ENCODE data around the gene HMCES. TPM values are rescaled to one million over a fixed set of nuclear protein-coding genes. Genes with fewer than 3 reads are reported as not detected.

HMCES gene
- 10 to 100 TPM; 58.2 to 62.2 TPM for total RNA-seq

GRCh38 chr3:129278439-129278965, at the start of gene HMCES:
HMCES (plus strand) TSS chr3:129278870; CDS start chr3:129279733, 863 bp downstream.
- ChIA-PET POLR2A (interaction anchor here (0.5 to 3.0 kb wide), 12 partner anchors 11 to 389 kb away, joined by 3 to 47 read pairs (median 3); partner anchors contain the start of gene RAB43), CTCF (interaction anchor here (0.7 to 2.4 kb wide), 6 partner anchors 13 to 262 kb away, joined by 3 to 17 read pairs (median 4); a partner anchor contains a TSS)
- H3K36me3 Mint-ChIP-seq (ENCODE audit: low read depth), result peaks cover 72% of the 10 kb centered on the region
- H3K4me1 Mint-ChIP-seq (ENCODE audit: low read depth), result peaks cover 60% of the 10 kb centered on the region
- H3K27ac Mint-ChIP-seq, result peak within 1 kb of the TSS; percentile 99
- peak; percentile 91 for ATAC-seq
- H3K27me3 Mint-ChIP-seq (ENCODE audit: low read depth), result no peaks in the 10 kb centered on the region
- H3K9me3 Mint-ChIP-seq (ENCODE audit: insufficient read depth), result no peaks in the 10 kb centered on the region
- H3K4me3 Mint-ChIP-seq, result peak within 1 kb of the TSS; percentile 98
- peak; percentile 96 for DNase-seq

DNA sequence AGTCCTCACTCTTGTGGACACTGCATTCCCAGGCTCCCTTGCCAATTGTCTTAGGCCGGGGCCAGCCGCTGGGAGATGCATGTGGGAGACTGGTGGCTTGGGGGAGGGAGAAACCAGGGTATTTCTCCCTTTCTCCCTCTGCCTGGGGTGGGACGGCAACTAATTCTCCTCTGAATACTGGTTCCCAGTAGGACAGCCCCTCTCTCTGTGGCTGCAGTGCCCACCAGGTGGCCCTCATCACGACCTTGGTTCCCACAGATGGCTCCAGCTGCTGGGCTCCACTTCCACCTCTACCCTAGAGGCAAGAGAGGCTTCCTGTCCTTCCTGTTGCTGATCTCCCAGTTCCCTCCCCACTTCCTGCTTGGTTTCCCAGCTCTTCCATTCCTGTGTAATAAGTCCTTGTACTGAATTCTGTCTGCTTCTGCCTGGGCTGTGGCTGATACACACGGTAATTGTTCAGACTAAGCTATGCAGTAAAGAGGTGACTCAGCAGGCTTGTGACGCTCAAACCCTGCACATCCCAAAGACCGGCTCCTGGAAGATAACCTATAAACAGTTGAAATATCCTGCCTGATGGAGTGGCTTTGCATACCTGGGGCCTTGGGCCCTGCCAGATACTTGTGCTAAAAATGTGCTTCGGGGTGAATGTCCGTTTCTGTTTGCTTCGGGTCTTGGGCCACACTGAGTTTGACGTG, 49.6 kb upstream of the HMCES start:
- no peak for DNase-seq
- Mint-ChIP-seq H3K4me1 (ENCODE audit: low read depth) (peaks cover 78% of the 10 kb centered on the region), H3K9me3 (ENCODE audit: insufficient read depth) (no peaks in the 10 kb centered on the region), H3K27ac (peak overlapping the region; percentile 62), H3K4me3 (no peak overlapping the region), H3K27me3 (ENCODE audit: low read depth) (no peaks in the 10 kb centered on the region), H3K36me3 (ENCODE audit: low read depth) (peaks cover 4% of the 10 kb centered on the region)
- ChIA-PET POLR2A (interaction anchor here (1.3 kb wide), 1 partner anchor 10 kb away, joined by 6 read pairs; no protein-coding TSS in a partner anchor), CTCF (interaction anchor here (0.6 to 1.1 kb wide), 2 partner anchors 9 to 17 kb away, joined by 3 read pairs; no protein-coding TSS in a partner anchor)
- ATAC-seq, result no peak

DNA sequence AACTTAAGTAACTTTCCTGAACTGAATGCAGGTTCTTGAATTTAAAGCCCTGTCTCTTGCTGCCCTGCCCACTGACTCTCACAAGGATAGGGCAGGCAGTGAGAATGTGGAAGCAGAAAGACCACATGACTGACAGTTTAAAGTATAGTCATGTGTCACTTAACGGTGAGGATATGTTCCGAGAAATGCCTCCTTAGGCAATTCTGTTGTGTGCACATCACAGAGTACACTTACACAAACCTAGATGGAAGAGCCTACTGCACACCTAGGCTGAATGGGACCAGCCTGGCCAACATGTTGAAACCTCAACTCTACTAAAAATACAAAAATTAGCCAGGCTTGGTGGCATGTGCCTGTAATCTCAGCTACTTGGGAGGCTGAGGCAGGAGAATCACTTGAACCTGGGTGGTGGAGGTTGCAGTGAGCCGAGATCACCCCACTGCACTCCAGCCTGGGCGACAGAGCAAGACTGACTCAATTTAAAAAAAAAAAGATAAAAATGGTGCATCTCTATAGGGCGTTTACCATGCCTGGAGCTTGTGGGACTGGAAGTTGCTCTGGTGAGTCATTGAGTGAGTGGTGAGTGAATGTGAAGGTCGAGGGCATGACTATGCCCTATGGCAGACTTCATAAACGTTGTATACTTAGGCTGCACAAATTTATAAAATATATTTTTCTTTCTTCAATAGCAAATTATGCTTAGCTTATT, 48.2 kb upstream of the HMCES start:
- CTCF ChIA-PET, result interaction anchor here (0.8 to 1.7 kb wide), 4 partner anchors 13 to 260 kb away, joined by 3 to 10 read pairs (median 5); no protein-coding TSS in a partner anchor
- H3K4me3 Mint-ChIP-seq, result peak overlapping the region; percentile 40

DNA sequence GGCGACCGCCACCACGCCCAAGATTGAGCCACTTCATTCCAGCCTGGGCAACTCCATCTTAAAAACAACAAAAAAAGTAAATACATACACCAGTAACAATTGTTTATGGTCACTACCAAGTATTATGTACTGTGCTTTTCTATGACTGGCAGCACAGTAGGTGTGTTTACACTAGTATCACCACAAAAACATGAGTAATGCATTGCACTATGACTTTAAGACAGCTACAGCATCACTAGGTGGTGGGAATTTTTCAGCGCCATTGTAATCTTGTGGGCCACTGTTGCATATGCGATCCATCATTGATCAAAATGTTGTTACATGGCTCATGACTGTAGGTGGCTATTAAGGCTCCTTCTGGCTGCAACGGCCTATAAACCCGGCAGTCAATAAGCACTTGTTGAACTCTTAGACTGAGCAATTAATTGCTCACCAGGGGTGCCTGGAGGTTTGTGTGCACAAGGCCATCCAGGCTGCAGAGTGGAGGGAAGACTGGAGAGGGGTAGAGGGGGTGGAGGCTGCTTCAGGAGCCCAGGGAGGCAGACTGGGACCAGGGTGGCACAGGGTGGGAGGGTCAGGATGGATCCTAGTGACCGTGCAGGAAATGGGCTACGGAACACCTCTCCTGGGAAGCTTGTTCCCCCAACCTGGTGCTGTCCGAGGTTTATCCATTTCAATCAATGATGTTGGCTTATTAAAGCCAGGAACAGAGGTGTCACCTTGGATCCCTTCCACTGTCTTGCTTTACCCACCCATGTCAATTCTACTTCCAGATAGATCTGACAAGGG, 47.1 kb upstream of the HMCES start:
- ATAC-seq, result no peak
- no peak overlapping the region for H3K4me3 Mint-ChIP-seq
- H3K36me3 Mint-ChIP-seq (ENCODE audit: low read depth), result peaks cover 11% of the 10 kb centered on the region
- ChIA-PET POLR2A (interaction anchor here (0.6 to 1.7 kb wide), 5 partner anchors 9 to 261 kb away, joined by 3 to 10 read pairs (median 4); partner anchors contain the start of gene CNBP), CTCF (interaction anchor here (1.0 to 1.7 kb wide), 3 partner anchors 12 to 261 kb away, joined by 3 to 10 read pairs (median 6); no protein-coding TSS in a partner anchor)
- H3K9me3 Mint-ChIP-seq (ENCODE audit: insufficient read depth), result no peaks in the 10 kb centered on the region
- peaks cover 80% of the 10 kb centered on the region for H3K4me1 Mint-ChIP-seq (ENCODE audit: low read depth)
- H3K27me3 Mint-ChIP-seq (ENCODE audit: low read depth), result no peaks in the 10 kb centered on the region
- DNase-seq, result no peak
- peak overlapping the region; percentile 57 for H3K27ac Mint-ChIP-seq

More for the DNA sequence above, 48.2 kb upstream of the HMCES start:
- Mint-ChIP-seq H3K9me3 (ENCODE audit: insufficient read depth) (no peaks in the 10 kb centered on the region), H3K36me3 (ENCODE audit: low read depth) (peaks cover 8% of the 10 kb centered on the region), H3K4me1 (ENCODE audit: low read depth) (peaks cover 82% of the 10 kb centered on the region), H3K27me3 (ENCODE audit: low read depth) (no peaks in the 10 kb centered on the region), H3K27ac (peak overlapping the region; percentile 71)
- ATAC-seq (peak; percentile 80), DNase-seq (peak; percentile 54)
- POLR2A ChIA-PET, result interaction anchor here (0.6 to 1.7 kb wide), 5 partner anchors 10 to 260 kb away, joined by 3 to 10 read pairs (median 4); partner anchors contain the start of gene CNBP

- Mint-ChIP-seq H3K4me1 (ENCODE audit: low read depth) (peaks cover 75% of the 10 kb centered on the region), H3K4me3 (peak overlapping the region; percentile 6), H3K27ac (peak overlapping the region; percentile 89), H3K9me3 (ENCODE audit: insufficient read depth) (no peaks in the 10 kb centered on the region), H3K36me3 (ENCODE audit: low read depth) (peaks cover 14% of the 10 kb centered on the region), H3K27me3 (ENCODE audit: low read depth) (no peaks in the 10 kb centered on the region)
- ChIA-PET POLR2A (interaction anchor here (0.5 to 1.4 kb wide), 3 partner anchors 35 to 112 kb away, joined by 3 to 7 read pairs (median 3); partner anchors contain the start of gene RAB43), CTCF (interaction anchor here (1.1 to 2.2 kb wide), 5 partner anchors 9 to 263 kb away, joined by 3 to 10 read pairs (median 4); no protein-coding TSS in a partner anchor)
- ATAC-seq (peak; percentile 38), DNase-seq (peak; percentile 31)
These were observed 45.1 kb upstream of the HMCES start for GRCh38 chr3:129233538-129233937.

DNA sequence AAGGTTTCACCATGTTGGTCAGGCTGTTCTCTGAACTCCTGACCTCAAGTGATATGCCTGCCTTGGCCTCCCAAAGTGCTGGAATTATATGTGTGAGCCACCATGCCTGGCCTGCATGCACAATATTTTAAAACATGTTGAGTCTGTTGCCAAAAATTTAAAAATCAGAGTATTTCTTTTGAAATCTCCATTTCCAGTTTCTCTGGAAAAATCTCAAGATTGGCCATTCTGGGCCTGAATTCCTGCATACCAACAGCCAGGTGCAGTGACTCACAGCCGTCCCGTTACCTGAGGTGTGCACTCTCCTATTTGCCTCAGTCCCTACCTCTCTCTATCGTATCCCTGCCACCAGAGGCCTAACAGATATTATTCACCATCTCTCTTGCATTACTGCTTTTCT, 44.2 kb upstream of the HMCES start:
- Mint-ChIP-seq H3K4me1 (ENCODE audit: low read depth) (peaks cover 75% of the 10 kb centered on the region), H3K36me3 (ENCODE audit: low read depth) (peaks cover 14% of the 10 kb centered on the region), H3K27ac (peak overlapping the region; percentile 77), H3K9me3 (ENCODE audit: insufficient read depth) (no peaks in the 10 kb centered on the region), H3K27me3 (ENCODE audit: low read depth) (no peaks in the 10 kb centered on the region), H3K4me3 (no peak overlapping the region)
- CTCF ChIA-PET, result interaction anchor here (1.5 to 2.2 kb wide), 2 partner anchors 17 to 264 kb away, joined by 4 to 8 read pairs; no protein-coding TSS in a partner anchor
- POLR2A ChIA-PET, result no interaction called here
- ATAC-seq (no peak), DNase-seq (no peak)

DNA sequence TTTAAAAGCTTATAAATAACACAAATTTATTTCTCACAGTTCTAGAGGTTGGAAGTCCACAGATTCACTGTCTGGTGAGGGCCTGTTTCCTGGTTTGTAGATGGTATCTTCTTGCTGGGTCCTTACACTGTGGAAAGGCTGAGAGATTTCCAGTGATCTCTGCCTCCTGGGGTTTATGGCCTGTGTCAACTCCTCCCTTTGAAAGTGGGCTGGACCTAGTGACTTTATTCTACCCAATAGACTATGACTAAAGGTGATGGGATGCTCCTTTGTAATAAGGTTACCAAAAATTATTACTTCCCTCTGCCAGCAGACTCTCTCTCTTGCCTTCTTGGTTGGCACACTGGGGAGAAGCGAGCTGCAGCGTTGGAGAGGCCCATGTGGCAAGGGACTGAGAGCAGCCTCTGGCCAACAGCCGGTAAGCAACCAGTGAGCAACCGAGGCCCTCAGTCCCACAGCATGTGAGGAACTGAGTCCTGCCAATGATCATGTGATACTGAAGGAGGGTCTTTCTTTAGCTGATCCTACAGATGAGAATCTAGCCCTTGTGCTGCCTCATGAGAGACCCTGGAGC, 43.2 kb upstream of the HMCES start:
- POLR2A ChIA-PET, result interaction anchor here (0.8 to 1.2 kb wide), 2 partner anchors 11 to 81 kb away, joined by 3 to 4 read pairs; a partner anchor contains a TSS
- ATAC-seq (no peak), DNase-seq (no peak)
- CTCF ChIA-PET, result interaction anchor here (0.8 to 0.9 kb wide), 2 partner anchors 10 to 11 kb away, joined by 3 to 4 read pairs; no protein-coding TSS in a partner anchor
- H3K4me3 Mint-ChIP-seq, result no peak overlapping the region
- peaks cover 76% of the 10 kb centered on the region for H3K4me1 Mint-ChIP-seq (ENCODE audit: low read depth)
- H3K27ac Mint-ChIP-seq, result peak overlapping the region; percentile 37
- H3K27me3 Mint-ChIP-seq (ENCODE audit: low read depth), result no peaks in the 10 kb centered on the region
- peaks cover 14% of the 10 kb centered on the region for H3K36me3 Mint-ChIP-seq (ENCODE audit: low read depth)
- no peaks in the 10 kb centered on the region for H3K9me3 Mint-ChIP-seq (ENCODE audit: insufficient read depth)

GRCh38 chr3:129238945-129239705, 39.5 kb upstream of the HMCES start:
- Mint-ChIP-seq H3K4me1 (ENCODE audit: low read depth) (peaks cover 53% of the 10 kb centered on the region), H3K4me3 (peak overlapping the region; percentile 69), H3K36me3 (ENCODE audit: low read depth) (peaks cover 12% of the 10 kb centered on the region), H3K9me3 (ENCODE audit: insufficient read depth) (no peaks in the 10 kb centered on the region), H3K27me3 (ENCODE audit: low read depth) (no peaks in the 10 kb centered on the region), H3K27ac (peak overlapping the region; percentile 93)
- ChIA-PET POLR2A (interaction anchor here (0.6 to 3.3 kb wide), 11 partner anchors 8 to 449 kb away, joined by 3 to 36 read pairs (median 4); partner anchors contain the start of genes CNBP and COPG1), CTCF (interaction anchor here (1.0 to 4.3 kb wide), 13 partner anchors 8 to 268 kb away, joined by 3 to 23 read pairs (median 5); partner anchors contain the start of gene COPG1)
- ATAC-seq, result peak; percentile 80
- DNase-seq, result peak; percentile 70

DNA sequence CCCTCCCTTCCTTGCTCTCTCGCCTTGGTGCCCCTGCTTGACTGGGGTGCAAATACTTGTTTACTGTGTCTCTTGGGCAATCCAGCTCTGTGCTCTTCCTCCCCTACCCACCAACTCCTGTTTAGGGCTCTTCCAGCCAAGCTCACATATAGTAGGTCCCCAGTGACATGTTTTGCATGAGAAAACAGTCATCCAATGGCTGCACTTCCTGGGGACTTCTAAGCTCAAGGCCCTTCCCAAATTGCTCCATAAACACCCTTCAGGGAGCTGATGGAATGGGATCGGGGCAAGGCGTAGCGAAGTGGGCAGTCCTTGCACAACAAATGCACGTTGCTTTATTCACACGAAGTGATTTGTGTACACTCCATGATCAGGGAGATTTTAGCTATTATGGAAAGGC, 38.7 kb upstream of the HMCES start:
- Mint-ChIP-seq H3K36me3 (ENCODE audit: low read depth) (peaks cover 9% of the 10 kb centered on the region), H3K9me3 (ENCODE audit: insufficient read depth) (no peaks in the 10 kb centered on the region), H3K27me3 (ENCODE audit: low read depth) (no peaks in the 10 kb centered on the region), H3K27ac (peak overlapping the region; percentile 93), H3K4me1 (ENCODE audit: low read depth) (peaks cover 45% of the 10 kb centered on the region), H3K4me3 (peak overlapping the region; percentile 46)
- ChIA-PET POLR2A (interaction anchor here (0.8 to 3.3 kb wide), 6 partner anchors 9 to 118 kb away, joined by 3 to 36 read pairs (median 5); partner anchors contain the start of genes CNBP, COPG1 and RAB43), CTCF (interaction anchor here (0.6 to 4.3 kb wide), 9 partner anchors 13 to 269 kb away, joined by 3 to 23 read pairs (median 4); partner anchors contain the start of gene CNBP)
- ATAC-seq (no peak), DNase-seq (no peak)
